ENCODE data around the gene DHFR. TPM values are rescaled to one million over a fixed set of nuclear protein-coding genes. Genes with fewer than 3 reads are reported as not detected.

The DHFR gene
- total and polyA plus RNA-seq, 2 experiments from 2014 or later = 11.6 to 23.8 TPM

GRCh38 chr5:80600943-80601693, 53.7 kb downstream of the DHFR start:
- no peak for TF ChIP-seq EZH2 (IDR thresholded peaks at IDR 0.05; ENCODE audit: insufficient read depth, poor library complexity, severe bottlenecking)
- no peak for TF ChIP-seq EZH2phosphoT487 (IDR thresholded peaks at IDR 0.05; ENCODE audit: insufficient read depth, low read depth)
- DNase-seq = no peak
- Histone ChIP-seq H3F3A (ENCODE audit: insufficient read depth) (no peaks in the 10 kb centered on the region), H3K27ac (no peak overlapping the region), H3K36me3 (ENCODE audit: low read depth) (no peaks in the 10 kb centered on the region), H4K20me1 (ENCODE audit: insufficient read depth) (no peaks in the 10 kb centered on the region), H3K27me3 (replicated peaks; ENCODE audit: insufficient read depth) (no peaks in the 10 kb centered on the region), H3K9ac (no peak overlapping the region), H3K4me1 (ENCODE audit: insufficient read depth) (no peaks in the 10 kb centered on the region), H3K9me2 (ENCODE audit: insufficient read depth) (no peaks in the 10 kb centered on the region), H3K79me2 (ENCODE audit: insufficient read depth) (no peaks in the 10 kb centered on the region), H2AFZ (no peak overlapping the region), H3K4me3 (no peak overlapping the region), H3K4me2 (ENCODE audit: unreplicated experiment) (no peak overlapping the region), H3K9me3 (ENCODE audit: low read depth) (no peaks in the 10 kb centered on the region)
- in situ Hi-C loops (cut with MboI) = no loop called here
- WGBS, 2 experiments (ENCODE audit: low coverage in 1 of 2, low lambda C conversion rate in 2 of 2, missing lambda C conversion rate in 2 of 2) = 63 to 70% methylated on average over 2 of the region's 2 CpGs

GRCh38 chr5:80597500-80597899, 57.3 kb downstream of the DHFR start:
- H2AFZ ChIP-seq = no peak overlapping the region
- H4K20me1 ChIP-seq (ENCODE audit: insufficient read depth) = no peaks in the 10 kb centered on the region
- H3K9me3 ChIP-seq (ENCODE audit: low read depth) = no peaks in the 10 kb centered on the region
- no peak for TF ChIP-seq EZH2 (IDR thresholded peaks at IDR 0.05; ENCODE audit: insufficient read depth, poor library complexity, severe bottlenecking)
- no peak overlapping the region for H3K4me3 ChIP-seq
- no peaks in the 10 kb centered on the region for H3K9me2 ChIP-seq (ENCODE audit: insufficient read depth)
- in situ Hi-C loops (cut with MboI) = no loop called here
- H3K9ac ChIP-seq = no peak overlapping the region
- H3F3A ChIP-seq (ENCODE audit: insufficient read depth) = no peaks in the 10 kb centered on the region
- WGBS, 2 experiments (ENCODE audit: low coverage in 1 of 2, low lambda C conversion rate in 2 of 2, missing lambda C conversion rate in 2 of 2) = 48 to 63% methylated on average over 6 to 7 of the region's 7 CpGs
- no peak for DNase-seq
- no peak overlapping the region for H3K27ac ChIP-seq
- H3K79me2 ChIP-seq (ENCODE audit: insufficient read depth) = no peaks in the 10 kb centered on the region
- no peaks in the 10 kb centered on the region for H3K27me3 ChIP-seq (replicated peaks; ENCODE audit: insufficient read depth)
- no peak overlapping the region for H3K4me2 ChIP-seq (ENCODE audit: unreplicated experiment)
- H3K36me3 ChIP-seq (ENCODE audit: low read depth) = no peaks in the 10 kb centered on the region
- no peaks in the 10 kb centered on the region for H3K4me1 ChIP-seq (ENCODE audit: insufficient read depth)

- WGBS, 2 experiments (ENCODE audit: low coverage in 1 of 2, low lambda C conversion rate in 2 of 2, missing lambda C conversion rate in 2 of 2) = 12 to 24% methylated on average over 2 of the region's 2 CpGs
- no peaks in the 10 kb centered on the region for H3K9me3 ChIP-seq (ENCODE audit: low read depth)
- in situ Hi-C loops (cut with MboI) = no loop called here
- H3K9me2 ChIP-seq (ENCODE audit: insufficient read depth) = no peaks in the 10 kb centered on the region
- H3K79me2 ChIP-seq (ENCODE audit: insufficient read depth) = no peaks in the 10 kb centered on the region
- H3K36me3 ChIP-seq (ENCODE audit: low read depth) = no peaks in the 10 kb centered on the region
- no peak overlapping the region for H3K27ac ChIP-seq
- DNase-seq = no peak
- H3K27me3 ChIP-seq (replicated peaks; ENCODE audit: insufficient read depth) = no peaks in the 10 kb centered on the region
- H4K20me1 ChIP-seq (ENCODE audit: insufficient read depth) = no peaks in the 10 kb centered on the region
- no peak for TF ChIP-seq EZH2phosphoT487 (IDR thresholded peaks at IDR 0.05; ENCODE audit: insufficient read depth, low read depth)
- no peak for TF ChIP-seq EZH2 (IDR thresholded peaks at IDR 0.05; ENCODE audit: insufficient read depth, poor library complexity, severe bottlenecking)
- H3K9ac ChIP-seq = no peak overlapping the region
- H3K4me1 ChIP-seq (ENCODE audit: insufficient read depth) = no peaks in the 10 kb centered on the region
- H3K4me2 ChIP-seq (ENCODE audit: unreplicated experiment) = no peak overlapping the region
- no peak overlapping the region for H2AFZ ChIP-seq
- no peaks in the 10 kb centered on the region for H3F3A ChIP-seq (ENCODE audit: insufficient read depth)
- no peak overlapping the region for H3K4me3 ChIP-seq
These were observed 60.0 kb downstream of the DHFR start for GRCh38 chr5:80594810-80595209.

GRCh38 chr5:80592761-80593160, 62.0 kb downstream of the DHFR start:
- no peak overlapping the region for H3K9ac ChIP-seq
- H3K4me2 ChIP-seq (ENCODE audit: unreplicated experiment) = no peak overlapping the region
- no peak overlapping the region for H3K4me3 ChIP-seq
- in situ Hi-C loops (cut with MboI) = no loop called here
- H3F3A ChIP-seq (ENCODE audit: insufficient read depth) = no peaks in the 10 kb centered on the region
- no peak overlapping the region for H2AFZ ChIP-seq
- H4K20me1 ChIP-seq (ENCODE audit: insufficient read depth) = no peaks in the 10 kb centered on the region
- WGBS, 2 experiments (ENCODE audit: low coverage in 1 of 2, low lambda C conversion rate in 2 of 2, missing lambda C conversion rate in 2 of 2) = 54 to 63% methylated on average over 2 of the region's 2 CpGs
- H3K27me3 ChIP-seq (replicated peaks; ENCODE audit: insufficient read depth) = no peaks in the 10 kb centered on the region
- no peaks in the 10 kb centered on the region for H3K9me2 ChIP-seq (ENCODE audit: insufficient read depth)
- no peaks in the 10 kb centered on the region for H3K4me1 ChIP-seq (ENCODE audit: insufficient read depth)
- H3K9me3 ChIP-seq (ENCODE audit: low read depth) = no peaks in the 10 kb centered on the region
- no peaks in the 10 kb centered on the region for H3K79me2 ChIP-seq (ENCODE audit: insufficient read depth)
- H3K36me3 ChIP-seq (ENCODE audit: low read depth) = no peaks in the 10 kb centered on the region
- no peak overlapping the region for H3K27ac ChIP-seq
- TF ChIP-seq EZH2phosphoT487 (IDR thresholded peaks at IDR 0.05; ENCODE audit: insufficient read depth, low read depth) = no peak
- no peak for TF ChIP-seq EZH2 (IDR thresholded peaks at IDR 0.05; ENCODE audit: insufficient read depth, poor library complexity, severe bottlenecking)
- no peak for DNase-seq

Measured in GM23248 (cell line).